ENCODE data around the gene SLC25A52.
"Not testable (repeated sequence)": the region's sequence is repeated elsewhere in the genome, so short reads cannot be mapped to it uniquely, and the experiment has no call there.

The SLC25A52 gene

DNA sequence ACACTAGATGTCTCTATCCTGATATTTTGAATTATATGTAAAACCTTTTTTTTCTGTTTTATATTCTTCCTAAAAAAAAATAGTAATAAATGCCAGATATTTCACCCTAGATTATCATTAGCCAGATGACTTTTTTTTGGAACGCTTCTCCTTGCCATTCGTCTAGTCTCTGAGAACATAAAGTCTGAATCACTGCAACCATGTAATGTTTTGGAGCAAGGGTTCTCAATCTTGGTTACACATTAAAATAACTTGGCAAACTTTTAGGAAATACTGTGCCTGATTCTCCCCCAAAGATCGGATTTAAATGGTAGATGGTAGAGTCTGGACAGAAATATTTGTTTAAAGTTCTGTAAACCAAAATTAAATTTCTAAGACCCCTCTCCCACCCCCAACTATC is 21.0 kb downstream of the SLC25A52 start:
- no peak for DNase-seq

DNA sequence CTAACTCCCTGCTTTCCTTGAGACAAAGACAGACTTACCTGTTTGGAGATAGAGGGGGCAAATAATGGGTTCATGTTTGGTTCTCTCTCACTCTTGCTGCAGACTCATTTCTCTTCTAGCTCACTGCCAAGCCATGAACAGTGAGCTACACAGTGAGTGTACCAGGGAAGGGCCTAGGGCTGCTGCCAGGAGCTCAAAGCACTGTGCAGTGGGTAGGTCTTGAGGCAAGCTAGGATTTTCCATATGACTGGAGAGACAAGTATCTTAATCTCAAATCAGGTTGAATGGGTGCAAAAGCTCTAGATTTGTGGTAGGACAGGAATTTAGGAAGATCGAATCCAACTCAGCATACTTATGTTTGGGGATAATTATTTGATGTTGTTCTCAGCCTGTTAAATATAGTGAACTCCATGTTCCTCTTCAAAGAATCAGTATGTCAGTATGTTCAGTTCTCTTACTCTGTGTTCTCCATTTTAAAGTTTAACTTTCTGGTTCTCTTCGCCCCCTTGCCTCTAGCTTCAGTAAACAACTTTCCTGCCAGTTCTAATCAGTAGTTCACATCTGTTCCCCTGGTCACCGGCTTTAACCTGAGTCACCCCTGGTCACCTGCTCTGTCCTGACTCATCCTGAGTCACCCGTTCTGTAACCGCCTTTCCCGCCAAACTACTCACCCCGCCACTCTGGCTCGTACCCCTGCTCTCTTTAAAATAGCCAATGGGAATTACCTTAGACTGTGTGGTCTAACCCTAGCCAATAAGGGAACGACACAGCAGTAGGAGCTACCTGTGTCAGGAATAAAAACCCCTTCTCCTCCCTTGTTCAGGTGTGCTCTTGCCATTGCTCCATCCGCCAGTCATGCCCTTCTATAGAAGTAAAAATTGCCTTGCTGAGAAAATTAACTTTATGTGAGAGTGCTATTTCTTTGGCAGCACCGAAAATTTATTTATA is 21.9 kb downstream of the SLC25A52 start:
- DNase-seq = no peak

GRCh38 chr18:31736630-31737029 is 24.1 kb downstream of the SLC25A52 start:
- DNase-seq = no peak

- no peak for DNase-seq
These were observed 29.1 kb downstream of the SLC25A52 start for GRCh38 chr18:31731628-31732027.

GRCh38 chr18:31729196-31729595 is 31.5 kb downstream of the SLC25A52 start:
- DNase-seq = not testable (repeated sequence)

DNA sequence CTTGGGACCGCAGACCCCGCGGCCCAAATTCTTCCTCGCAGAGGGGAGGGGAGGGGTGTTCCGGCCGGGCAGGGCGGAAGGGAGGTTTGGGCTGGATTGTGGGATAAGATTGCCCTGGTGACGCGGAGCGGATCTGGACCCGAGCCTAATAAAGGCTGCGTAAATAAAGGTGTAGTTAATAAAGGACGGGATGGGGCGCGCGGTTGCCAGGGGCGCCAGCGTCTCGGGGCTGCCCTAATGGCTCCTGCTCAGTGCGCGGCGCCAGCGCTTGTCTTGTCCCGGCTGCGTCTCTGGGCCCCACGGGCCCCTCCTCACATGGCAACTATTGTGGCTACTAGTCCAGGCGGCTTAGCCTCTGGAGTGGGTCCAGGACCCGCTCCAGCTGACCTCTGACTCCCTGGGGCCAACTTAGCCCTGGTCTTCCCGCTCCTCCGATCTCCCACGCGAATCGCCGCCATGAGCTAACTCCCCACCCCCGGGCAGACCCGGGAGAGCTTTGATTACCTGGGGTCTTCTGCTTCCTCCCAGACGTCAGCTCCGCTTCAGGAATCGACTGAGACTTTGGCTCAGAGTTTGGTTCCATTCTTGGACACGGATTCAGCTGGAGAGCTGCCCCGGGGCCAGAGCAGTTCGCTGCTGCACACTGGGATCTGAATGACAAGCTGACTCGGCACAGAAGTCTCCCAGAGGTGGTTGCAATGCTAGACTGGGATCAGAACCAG is 36.5 kb downstream of the SLC25A52 start:
- DNase-seq = no peak

DNA sequence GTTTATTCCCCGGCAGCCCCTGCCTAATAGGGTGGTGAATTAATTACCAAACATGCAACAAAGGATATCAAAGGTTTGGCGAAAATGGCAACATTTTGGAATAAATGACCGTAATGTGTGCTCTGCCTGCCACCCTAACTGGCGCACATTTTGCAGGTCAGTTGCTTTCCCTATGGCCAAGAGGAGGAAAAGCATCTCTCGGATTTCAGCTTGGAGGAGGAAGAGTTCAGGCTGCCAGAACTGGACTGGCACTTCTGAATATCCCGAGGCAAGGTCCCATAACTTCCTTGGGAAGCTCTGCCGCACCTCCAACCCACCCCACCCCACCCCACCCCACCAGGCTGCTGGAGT is 37.1 kb downstream of the SLC25A52 start:
- no peak for DNase-seq

DNA sequence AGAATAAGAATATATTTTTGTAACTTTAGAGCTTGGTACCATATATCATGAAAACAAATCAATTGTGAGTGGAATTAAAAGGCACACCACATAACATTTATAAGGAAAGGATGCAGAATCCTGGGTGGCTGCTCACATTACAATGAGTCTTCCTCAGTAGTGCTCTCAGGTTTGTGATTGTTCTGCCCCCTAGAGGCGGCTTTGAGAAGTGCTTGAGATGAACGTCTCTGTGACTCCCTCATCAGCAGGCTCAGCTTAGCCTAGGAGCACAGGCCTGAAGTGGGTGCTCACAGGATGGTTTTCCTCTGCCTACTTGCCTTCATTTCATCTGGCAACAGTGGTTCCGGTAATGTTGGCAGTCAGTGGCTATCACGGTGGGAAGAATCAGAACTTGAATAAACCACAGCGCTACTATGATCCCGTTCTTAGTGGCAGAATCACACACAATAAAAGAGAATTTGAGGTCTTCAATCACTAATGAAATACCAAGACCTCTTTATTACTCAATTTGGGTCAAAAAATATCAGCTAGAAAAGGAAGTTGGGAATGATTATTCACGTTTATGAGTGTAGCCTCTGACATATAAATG is 38.2 kb downstream of the SLC25A52 start:
- peak; percentile 71 for DNase-seq

- no peak for DNase-seq
These were observed 39.1 kb downstream of the SLC25A52 start for GRCh38 chr18:31721601-31722000.

DNA sequence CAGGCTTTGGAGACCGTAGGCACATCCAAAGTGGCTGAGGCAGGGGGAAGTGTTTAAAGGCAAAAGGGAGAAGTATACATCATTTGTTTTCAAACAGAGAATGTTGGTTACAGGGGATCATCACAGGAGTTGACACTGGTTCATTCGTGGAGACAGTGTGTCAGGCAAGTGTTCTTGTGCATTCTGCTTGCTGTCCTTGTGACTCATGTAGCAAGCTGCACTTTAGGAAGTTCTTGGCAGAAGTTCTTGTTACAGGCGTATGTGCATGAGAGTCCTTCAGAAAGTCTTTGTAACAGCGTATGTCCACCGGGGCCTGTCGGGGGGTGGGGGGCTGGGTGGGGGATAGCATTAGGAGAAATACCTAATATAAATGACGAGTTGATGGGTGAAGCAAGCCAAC is 39.8 kb downstream of the SLC25A52 start:
- peak; percentile 8 for DNase-seq

DNA sequence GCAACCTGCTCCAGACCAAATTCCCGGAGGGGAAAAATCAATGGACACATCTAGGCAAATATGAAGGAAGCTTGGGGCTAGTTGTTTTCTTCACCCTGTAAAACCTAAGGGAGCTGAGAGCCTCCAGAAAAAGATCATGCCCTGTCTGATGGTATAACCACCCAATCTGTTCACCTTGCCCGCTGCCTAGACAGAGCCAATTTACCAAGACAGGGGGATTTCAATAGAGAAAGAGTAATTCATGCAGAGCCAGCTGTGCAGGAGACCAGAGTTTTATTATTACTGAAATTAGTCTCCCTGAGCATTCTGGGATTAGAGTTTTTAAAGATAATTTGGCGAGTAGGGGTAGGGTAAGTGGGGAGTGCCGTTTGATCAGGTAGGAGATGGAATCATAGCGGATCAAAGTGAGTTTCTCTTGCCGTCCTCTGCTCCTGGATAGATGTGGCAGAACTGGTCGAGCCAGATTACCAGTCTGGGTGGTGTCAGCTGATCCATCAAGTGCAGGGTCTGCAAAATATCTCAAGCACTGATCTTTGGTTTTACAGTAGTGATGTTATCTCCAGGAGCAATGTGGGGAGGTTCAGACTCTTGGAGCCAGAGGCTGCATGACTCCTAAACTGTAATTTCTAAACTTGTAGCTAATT is 41.2 kb downstream of the SLC25A52 start:
- no peak for DNase-seq

DNA sequence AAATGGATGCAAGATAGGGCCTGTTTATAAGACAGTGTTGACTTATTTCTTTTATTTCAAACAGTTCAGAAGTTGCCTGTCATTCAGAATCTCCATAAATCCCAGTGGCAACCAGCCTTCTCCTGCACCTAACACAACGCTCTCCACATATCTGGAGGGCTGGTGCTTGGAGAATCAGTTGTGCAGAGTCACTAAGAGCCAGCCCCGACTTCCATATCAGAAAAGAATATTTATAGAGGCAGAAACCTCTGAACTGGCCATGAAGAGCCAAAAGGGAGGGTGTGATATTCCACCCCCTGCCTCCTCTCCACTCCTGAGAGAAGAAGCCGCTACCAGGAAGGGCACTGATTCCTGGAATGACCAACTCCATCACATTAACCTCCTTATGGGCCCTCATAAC is 42.3 kb downstream of the SLC25A52 start:
- no peak for DNase-seq

DNA sequence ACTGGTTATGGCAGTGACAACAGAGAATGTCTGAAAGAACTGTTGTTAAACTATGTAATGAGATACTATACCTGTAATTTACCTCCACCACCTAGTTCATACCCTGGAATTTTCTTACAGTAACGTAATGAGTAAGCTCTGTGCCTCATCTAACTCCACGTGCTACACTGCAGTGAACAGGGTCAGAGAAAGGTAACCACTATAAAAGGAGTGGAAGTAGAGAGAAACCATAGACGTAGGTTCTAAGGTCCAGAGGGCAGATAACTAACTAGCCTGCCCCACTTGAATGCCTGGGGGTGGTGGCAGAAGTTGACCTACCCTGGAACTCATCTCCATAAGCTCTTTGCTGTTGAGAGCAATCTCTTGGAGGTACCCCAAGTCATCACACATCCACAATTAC is 44.3 kb downstream of the SLC25A52 start:
- no peak for DNase-seq

- DNase-seq = no peak
These were observed 49.1 kb downstream of the SLC25A52 start for GRCh38 chr18:31711365-31712172.

- no peak for DNase-seq
These were observed 49.9 kb downstream of the SLC25A52 start for GRCh38 chr18:31710826-31711225.

All from fibroblast of skin of right biceps (primary cell).